Activated CD4-positive, alpha-beta T cell treated with anti-CD3 and anti-CD28 coated beads for 36 hours (primary cell): ENCODE measurements around the gene SLCO2A1. TPM values are rescaled to one million over a fixed set of nuclear protein-coding genes. Genes with fewer than 3 reads are reported as not detected.

Experiments used
- ATAC-seq: fragments of 200-7000 bp; cut with Tn5 transposase; one replicate; pipeline ENCODE4 v1.10.0; 2021; ENCODE audit warnings: mild to moderate bottlenecking, moderate library complexity
- CTCF ChIA-PET: fragments of 350-600 bp; sonication (Branson Sonifier 250); formaldehyde crosslinking; loops from one replicate; lab custom pipeline; 2021; ENCODE audit warnings: antibody characterized with exemption; lab: Charles Lee
- POLR2A ChIA-PET: fragments of 350-600 bp; sonication (Branson Sonifier 250); formaldehyde crosslinking; loops from one replicate; lab custom pipeline; 2021; ENCODE audit warnings: antibody characterized with exemption, inconsistent platforms; lab: Charles Lee
- DNase-seq: peaks from one replicate; pipeline ENCODE4 v3.0.0-alpha.2; 2020
- H3K27ac Mint-ChIP-seq: one replicate; pipeline ENCODE4 v1.8.0; 2021; ENCODE audit warnings: mixed read lengths
- H3K27me3 Mint-ChIP-seq: one replicate; pipeline ENCODE4 v1.8.0; 2021; ENCODE audit warnings: mixed read lengths
- H3K36me3 Mint-ChIP-seq: one replicate; pipeline ENCODE4 v1.8.0; 2021; ENCODE audit warnings: low read depth, mixed read lengths
- H3K4me1 Mint-ChIP-seq: one replicate; pipeline ENCODE4 v1.8.0; 2021; ENCODE audit warnings: mixed read lengths
- H3K4me3 Mint-ChIP-seq: one replicate; pipeline ENCODE4 v1.8.0; 2021; ENCODE audit warnings: mild to moderate bottlenecking, moderate library complexity, mixed read lengths
- H3K9me3 Mint-ChIP-seq: one replicate; pipeline ENCODE4 v1.8.0; 2021; ENCODE audit warnings: low read depth, mixed read lengths
- intact Hi-C, 2 experiments: fragments of 100-400 bp; cut with DNase I in 1 of 2; cut with micrococcal nuclease in 1 of 2; formaldehyde crosslinking; loops; one replicate each; pipeline versions ENCODE4 v1.14.2 to v1.15.1; 2022 to 2024; cut with DNase I, micrococcal nuclease
- total RNA-seq, 2 experiments: library from RNA; stranded (reverse); gene quantifications; one replicate each; pipeline ENCODE4 v1.2.3, GENCODE V29; 2021

SLCO2A1 gene
- total RNA-seq, 2 experiments from 2014 or later, result not detected

- Mint-ChIP-seq H3K27ac (no peak overlapping the region), H3K4me3 (no peak overlapping the region), H3K4me1 (no peaks in the 10 kb centered on the region), H3K36me3 (no peaks in the 10 kb centered on the region), H3K27me3 (peaks cover 15% of the 10 kb centered on the region), H3K9me3 (no peaks in the 10 kb centered on the region)
- DNase-seq, result no peak
- ATAC-seq, result no peak
- ChIA-PET CTCF (no interaction called here), POLR2A (no interaction called here)
- intact Hi-C loops, result no loop called here
These were observed 21.0 kb downstream of the SLCO2A1 start for GRCh38 chr3:134008630-134009156.

GRCh38 chr3:134007819-134008218, 21.9 kb downstream of the SLCO2A1 start:
- Mint-ChIP-seq H3K4me3 (no peak overlapping the region), H3K36me3 (no peaks in the 10 kb centered on the region), H3K27ac (no peak overlapping the region), H3K27me3 (peaks cover 15% of the 10 kb centered on the region), H3K4me1 (no peaks in the 10 kb centered on the region), H3K9me3 (no peaks in the 10 kb centered on the region)
- ChIA-PET CTCF (no interaction called here), POLR2A (no interaction called here)
- DNase-seq (no peak), ATAC-seq (no peak)
- intact Hi-C loops, result no loop called here

- Mint-ChIP-seq H3K36me3 (no peaks in the 10 kb centered on the region), H3K9me3 (no peaks in the 10 kb centered on the region), H3K4me3 (no peak overlapping the region), H3K4me1 (no peaks in the 10 kb centered on the region), H3K27me3 (peaks cover 10% of the 10 kb centered on the region), H3K27ac (no peak overlapping the region)
- no peak for DNase-seq
- intact Hi-C loops, result no loop called here
- ChIA-PET CTCF (no interaction called here), POLR2A (no interaction called here)
- no peak for ATAC-seq
These were observed 24.9 kb downstream of the SLCO2A1 start for GRCh38 chr3:134004841-134005240.

GRCh38 chr3:134003066-134003465, 26.7 kb downstream of the SLCO2A1 start:
- Mint-ChIP-seq H3K9me3 (no peaks in the 10 kb centered on the region), H3K27ac (no peak overlapping the region), H3K27me3 (peaks cover 5% of the 10 kb centered on the region), H3K4me1 (no peaks in the 10 kb centered on the region), H3K4me3 (no peak overlapping the region), H3K36me3 (no peaks in the 10 kb centered on the region)
- DNase-seq (no peak), ATAC-seq (no peak)
- ChIA-PET CTCF (no interaction called here), POLR2A (no interaction called here)
- intact Hi-C loops, result no loop called here

- Mint-ChIP-seq H3K36me3 (no peaks in the 10 kb centered on the region), H3K27me3 (peaks cover 5% of the 10 kb centered on the region), H3K27ac (no peak overlapping the region), H3K9me3 (no peaks in the 10 kb centered on the region), H3K4me1 (no peaks in the 10 kb centered on the region), H3K4me3 (no peak overlapping the region)
- DNase-seq, result no peak
- intact Hi-C loops, result no loop called here
- ChIA-PET POLR2A (no interaction called here), CTCF (no interaction called here)
- no peak for ATAC-seq
These were observed 27.4 kb downstream of the SLCO2A1 start for GRCh38 chr3:134002306-134002705.

GRCh38 chr3:134001251-134001650, 28.5 kb downstream of the SLCO2A1 start:
- no peaks in the 10 kb centered on the region for H3K4me1 Mint-ChIP-seq
- no peak overlapping the region for H3K4me3 Mint-ChIP-seq
- ChIA-PET CTCF (no interaction called here), POLR2A (no interaction called here)
- ATAC-seq, result no peak
- DNase-seq, result no peak
- H3K36me3 Mint-ChIP-seq, result no peaks in the 10 kb centered on the region
- H3K9me3 Mint-ChIP-seq, result no peaks in the 10 kb centered on the region
- intact Hi-C loops, result no loop called here
- no peak overlapping the region for H3K27ac Mint-ChIP-seq
- H3K27me3 Mint-ChIP-seq, result peaks cover under 1% of the 10 kb centered on the region

GRCh38 chr3:133999891-134000685, 29.6 kb downstream of the SLCO2A1 start:
- Mint-ChIP-seq H3K4me1 (no peaks in the 10 kb centered on the region), H3K4me3 (no peak overlapping the region), H3K36me3 (no peaks in the 10 kb centered on the region), H3K27me3 (no peaks in the 10 kb centered on the region), H3K9me3 (no peaks in the 10 kb centered on the region), H3K27ac (no peak overlapping the region)
- DNase-seq (no peak), ATAC-seq (no peak)
- POLR2A ChIA-PET, result no interaction called here
- CTCF ChIA-PET, result no interaction called here
- intact Hi-C loops, result no loop called here

- no peaks in the 10 kb centered on the region for H3K36me3 Mint-ChIP-seq
- no peak for ATAC-seq
- no peak for DNase-seq
- H3K4me3 Mint-ChIP-seq, result no peak overlapping the region
- no peaks in the 10 kb centered on the region for H3K9me3 Mint-ChIP-seq
- no peaks in the 10 kb centered on the region for H3K4me1 Mint-ChIP-seq
- intact Hi-C loops, result no loop called here
- CTCF ChIA-PET, result no interaction called here
- POLR2A ChIA-PET, result no interaction called here
- peaks cover 2% of the 10 kb centered on the region for H3K27me3 Mint-ChIP-seq
- H3K27ac Mint-ChIP-seq, result no peak overlapping the region
These were observed 31.0 kb downstream of the SLCO2A1 start for GRCh38 chr3:133998691-133999241.

- intact Hi-C loops, result no loop called here
- H3K36me3 Mint-ChIP-seq, result no peaks in the 10 kb centered on the region
- ChIA-PET POLR2A (no interaction called here), CTCF (interaction anchor here (0.8 kb wide), 1 partner anchor 25 kb away, joined by 4 read pairs; no protein-coding TSS in a partner anchor)
- H3K27me3 Mint-ChIP-seq, result peaks cover 2% of the 10 kb centered on the region
- H3K9me3 Mint-ChIP-seq, result no peaks in the 10 kb centered on the region
- no peaks in the 10 kb centered on the region for H3K4me1 Mint-ChIP-seq
- no peak overlapping the region for H3K27ac Mint-ChIP-seq
- no peak for ATAC-seq
- no peak for DNase-seq
- H3K4me3 Mint-ChIP-seq, result no peak overlapping the region
These were observed 31.7 kb downstream of the SLCO2A1 start for GRCh38 chr3:133997871-133998635.

- Mint-ChIP-seq H3K27me3 (peaks cover 2% of the 10 kb centered on the region), H3K4me1 (no peaks in the 10 kb centered on the region), H3K27ac (no peak overlapping the region), H3K4me3 (no peak overlapping the region), H3K9me3 (no peaks in the 10 kb centered on the region), H3K36me3 (no peaks in the 10 kb centered on the region)
- POLR2A ChIA-PET, result no interaction called here
- DNase-seq, result no peak
- no peak for ATAC-seq
- intact Hi-C loops, result no loop called here
- CTCF ChIA-PET, result interaction anchor here (0.7 to 0.8 kb wide), 2 partner anchors 24 to 81 kb away, joined by 3 to 4 read pairs; no protein-coding TSS in a partner anchor
These were observed 32.7 kb downstream of the SLCO2A1 start for GRCh38 chr3:133996996-133997395.

GRCh38 chr3:133996251-133996661, 33.5 kb downstream of the SLCO2A1 start:
- intact Hi-C loops, result no loop called here
- POLR2A ChIA-PET, result no interaction called here
- CTCF ChIA-PET, result no interaction called here

More at GRCh38 chr3:133996251-133996661, 33.5 kb downstream of the SLCO2A1 start:
- Mint-ChIP-seq H3K36me3 (no peaks in the 10 kb centered on the region), H3K4me1 (no peaks in the 10 kb centered on the region), H3K27me3 (peaks cover 2% of the 10 kb centered on the region), H3K27ac (no peak overlapping the region), H3K9me3 (no peaks in the 10 kb centered on the region), H3K4me3 (no peak overlapping the region)
- ATAC-seq (no peak), DNase-seq (no peak)
